K562 (cell line): Measurements from ENCODE around the gene SAMD4A. TPM values are rescaled to one million over a fixed set of nuclear protein-coding genes. Genes with fewer than 3 reads are reported as not detected.

Experiments
- ATAC-seq: fragments of 200-7000 bp; cut with Tn5 transposase; 3 replicates; pipeline ENCODE4 v1.9.1; 2020; ENCODE audit warnings: moderate library complexity
- BruUV-seq: library from RNA; stranded (reverse); fragments of 400-500 nt; replicated peaks from 2 replicates; lab custom pipeline; 2021; lab: Mats Ljungman, UMichigan
- CTCF ChIA-PET: fragments of 300-600 bp; formaldehyde crosslinking; extraction: SDS; loops from one replicate; lab custom pipeline; 2021; ENCODE audit warnings: low intra/inter-chr PET ratio; lab: Yijun Ruan, JAX
- POLR2A ChIA-PET: fragments of 300-600, 350-650 bp; sonication (Branson Sonifier 250); formaldehyde crosslinking; extraction: SDS; loops from one replicate; lab custom pipeline; 2021; ENCODE audit warnings: antibody characterized with exemption, inconsistent platforms; lab: Yijun Ruan, JAX
- DNase-seq, 4 experiments: peaks; one replicate each; pipeline versions ENCODE4 v3.0.0 to v3.0.0-alpha.2; 2011 to 2018; ENCODE audit warnings: low spot score in 3 of 4, mixed read lengths in 3 of 4; ENCODE audit errors: extremely low read depth in 1 of 4
- FAIRE-seq: peaks from 2 replicates; lab custom pipeline; 2011; peaks lifted over from hg19 to GRCh38; lab: Jason Lieb, UNC
- H2AFZ ChIP-seq: 2 replicates; pipeline ENCODE4 v1.6.0; 2011; ENCODE audit warnings: low read depth, low read length, control low read depth, inconsistent platforms
- H3K27ac ChIP-seq: fragments of 200-600 bp; 3 replicates; pipeline ENCODE4 v1.8.0; 2011; ENCODE audit warnings: low read depth, mild to moderate bottlenecking, control low read depth, inconsistent platforms, low read length, moderate library complexity, mixed read lengths; ENCODE audit errors: extremely low read depth
- H3K27me3 ChIP-seq, 2 experiments: fragments of 300-600 bp in 1 of 2; 2 replicates in 1 of 2; 3 replicates in 1 of 2; pipeline versions ENCODE4 v1.6.0 to v1.8.0; 2011; ENCODE audit warnings: inconsistent platforms in 2 of 2, low read length in 2 of 2, mild to moderate bottlenecking in 1 of 2, mixed read lengths in 1 of 2, moderate library complexity in 1 of 2; ENCODE audit not compliant: control insufficient read depth in 2 of 2, insufficient read depth in 2 of 2
- H3K36me3 ChIP-seq: fragments of 300-600 bp; 3 replicates; pipeline ENCODE4 v1.8.0; 2011; ENCODE audit warnings: mild to moderate bottlenecking, low read length, inconsistent platforms; ENCODE audit not compliant: control insufficient read depth, insufficient read depth
- H3K4me1 ChIP-seq, 2 experiments: fragments of 200-600 bp in 1 of 2; replicated peaks in 1 of 2; 2 replicates in 1 of 2; 3 replicates in 1 of 2; pipeline versions ENCODE4 v1.5.1 to v1.8.0; 2011; ENCODE audit warnings: inconsistent platforms in 2 of 2, low read length in 2 of 2, mild to moderate bottlenecking in 1 of 2, mixed read lengths in 1 of 2, moderate library complexity in 1 of 2; ENCODE audit not compliant: control insufficient read depth in 2 of 2, insufficient read depth in 2 of 2
- H3K4me2 ChIP-seq: 2 replicates; pipeline ENCODE4 v1.6.1; 2011; ENCODE audit warnings: low read length, control low read depth, inconsistent platforms, mixed read lengths; ENCODE audit not compliant: insufficient read depth
- H3K4me3 ChIP-seq: fragments of 200-600 bp; sonication (generic), shearing (Covaris generic); 2 replicates; pipeline ENCODE4 v1.5.1; 2016; ENCODE audit warnings: control low read depth, inconsistent platforms
- H3K79me2 ChIP-seq: fragments of 200-600 bp; 3 replicates; pipeline ENCODE4 v1.8.0; 2011; ENCODE audit warnings: low read length, inconsistent platforms; ENCODE audit not compliant: control insufficient read depth, insufficient read depth
- H3K9ac ChIP-seq, 2 experiments: 2 replicates each; pipeline versions ENCODE4 v1.6.0 to v1.6.1; 2011; ENCODE audit warnings: low read depth in 2 of 2, low read length in 2 of 2, control low read depth in 1 of 2, inconsistent platforms in 1 of 2, mild to moderate bottlenecking in 1 of 2, mixed read lengths in 1 of 2; ENCODE audit not compliant: insufficient read depth in 1 of 2
- H3K9me1 ChIP-seq: one replicate; pipeline ENCODE4 v1.6.0; 2011; ENCODE audit warnings: inconsistent platforms, mild to moderate bottlenecking, low read length, moderate library complexity; ENCODE audit not compliant: control insufficient read depth, insufficient read depth
- H3K9me3 ChIP-seq: replicated peaks from 2 replicates; pipeline ENCODE4 v1.5.1; 2011; ENCODE audit warnings: low read depth, low read length, inconsistent platforms; ENCODE audit not compliant: control insufficient read depth, insufficient read depth
- H4K20me1 ChIP-seq: replicated peaks from 2 replicates; pipeline ENCODE4 v1.6.1; 2011; ENCODE audit warnings: low read length, inconsistent platforms, mixed read lengths; ENCODE audit not compliant: control insufficient read depth, insufficient read depth
- CGGBP1 ChIP-seq: fragments of 250-450 bp; sonication (Bioruptor Pico); IDR thresholded peaks from 2 replicates; pipeline ENCODE4 v1.9.0; 2021; ENCODE audit warnings: mild to moderate bottlenecking
- HES1 ChIP-seq: fragments of 450-650 bp; IDR thresholded peaks from 2 replicates; pipeline ENCODE4 v1.6.1; 2016; ENCODE audit warnings: low read depth, mild to moderate bottlenecking, moderate library complexity
- PRDM10 ChIP-seq: fragments of 450-650 bp; IDR thresholded peaks from 2 replicates; pipeline ENCODE4 v1.6.1; 2018; ENCODE audit not compliant: partially characterized antibody
- RHOXF2B ChIP-seq: fragments of 250-450 bp; sonication (Bioruptor Pico); conservative IDR thresholded peaks from 2 replicates; pipeline ENCODE4 v1.5.1; 2021
- SMARCE1 ChIP-seq: fragments of 450-650 bp; IDR thresholded peaks from 2 replicates; pipeline ENCODE4 v1.7.1; 2016; ENCODE audit warnings: mild to moderate bottlenecking
- ZNF174 ChIP-seq: fragments of 250-450 bp; sonication (Bioruptor Pico); IDR thresholded peaks from 2 replicates; pipeline ENCODE4 v1.4.0; 2020; ENCODE audit warnings: mild to moderate bottlenecking
- WGBS: fragments of 100-300 bp; shearing (Covaris generic); methylation state at CpG from one replicate; pipeline ENCODE4 v1.1.6; 2016; ENCODE audit warnings: low coverage, mixed read lengths; ENCODE audit not compliant: insufficient coverage; ENCODE audit errors: missing lambda C conversion rate; 5-methylcytosine and 5-hydroxymethylcytosine counted together
- in situ Hi-C: fragments of 300-500 bp; cut with MboI; formaldehyde crosslinking; loops from 4 replicates; pipeline ENCODE4 v1.15.0; 2018; ENCODE audit warnings: inconsistent platforms, mixed read lengths
- intact Hi-C: fragments of 100-400 bp; cut with micrococcal nuclease; formaldehyde crosslinking; loops from 2 replicates; pipeline ENCODE4 v1.14.2; 2022
- polyA plus RNA-seq, 8 experiments: library from polyadenylated mRNA; depleted of rRNA in 4 of 8; stranded (reverse) in 5 of 8; unstranded in 3 of 8; fragments of >200 nt; fragmentation: Nextera tagmentation in 2 of 8; fragmentation: Illumina TruSeq in 1 of 8; extraction: Ambion mirVana in 2 of 8; extraction: Trizol in 1 of 8; gene quantifications; 2 replicates each; pipeline versions ENCODE4 v1.2.1 to v1.2.3, GENCODE V29; 2011 to 2014; ENCODE audit warnings: inconsistent platforms in 1 of 8, missing spikeins in 1 of 8
- total RNA-seq, 7 experiments: library from RNA; depleted of rRNA in 6 of 7; stranded (reverse); fragments of >200 nt in 6 of 7; fragmentation: Illumina TruSeq in 2 of 7; extraction: Trizol in 2 of 7; gene quantifications; 2 replicates each; pipeline versions ENCODE4 v1.2.1 to v1.2.3, GENCODE V29; 2011 to 2021; ENCODE audit warnings: low replicate concordance in 1 of 7

SAMD4A gene
- total and polyA plus RNA-seq, 9 of the 15 experiments (the other 6 are each of a cell fraction or from before 2014, with no cell fraction given) = 0.66 to 6.8 (median 3.3) TPM

GRCh38 chr14:54681811-54682261 is 114.9 kb downstream of the SAMD4A start (continued):
- TF ChIP-seq RHOXF2B (CRISPR knock-in tag) (no peak), HES1 (peak; percentile 59; the same call in 1 of the 2 replicates), SMARCE1 (0 out of 2 replicates have a peak, but pooled peaks have one; percentile 28)
- TF ChIP-seq, all 486 proteins: peak for 14

- H3K27ac ChIP-seq = no peak overlapping the region
- no peak overlapping the region for H3K4me3 ChIP-seq
- no TSS peak for BruUV-seq
- H3K9me3 ChIP-seq = no peaks in the 10 kb centered on the region
- no peak overlapping the region for H3K4me2 ChIP-seq
- no peaks in the 10 kb centered on the region for H3K27me3 ChIP-seq
- H3K9me1 ChIP-seq = no peaks in the 10 kb centered on the region
- CTCF ChIA-PET = no interaction called here
- in situ Hi-C loops = no loop called here
- intact Hi-C loops = no loop called here
- H3K9ac ChIP-seq = no peak overlapping the region
- H4K20me1 ChIP-seq = 0 out of 2 replicates have a peak, but pooled peaks cover 4% of the 10 kb centered on the region
- FAIRE-seq (no peak), DNase-seq (no peak), ATAC-seq (no peak)
- H3K36me3 ChIP-seq = peaks cover 18% of the 10 kb centered on the region; the same call in 2 of the 3 replicates
- 82% methylated on average over 3 of the region's 3 CpGs for WGBS
- peaks cover 0 to 13% of the 10 kb centered on the region in 2 experiments; a peak in 4 of 5 replicates for H3K4me1 ChIP-seq
- no peaks in the 10 kb centered on the region for H3K79me2 ChIP-seq
- no peak for TF ChIP-seq CGGBP1
- TF ChIP-seq ZNF174 = no peak
- peak; percentile 50 for TF ChIP-seq PRDM10
- TF ChIP-seq, all 486 proteins: peak for 1
- no peak overlapping the region for H2AFZ ChIP-seq
- POLR2A ChIA-PET = no interaction called here
Measured at GRCh38 chr14:54682578-54682977, 115.7 kb downstream of the SAMD4A start.
